HepG2 (cell line): ENCODE measurements around the gene PRR14. TPM values are rescaled to one million over a fixed set of nuclear protein-coding genes. Genes with fewer than 3 reads are reported as not detected.

Experiments
- ATAC-seq: fragments of 200-7000 bp; cut with Tn5 transposase; 3 replicates; pipeline ENCODE4 v1.9.1; 2020; ENCODE audit warnings: mild to moderate bottlenecking, moderate library complexity
- BruUV-seq: library from RNA; stranded (reverse); fragments of 400-500 nt; replicated peaks from 2 replicates; lab custom pipeline; 2021; lab: Mats Ljungman, UMichigan
- CTCF ChIA-PET: fragments of 300-600 bp; formaldehyde crosslinking; extraction: SDS; loops from one replicate; lab custom pipeline; 2021; ENCODE audit warnings: low total read pairs, inconsistent platforms, low intra/inter-chr PET ratio; lab: Yijun Ruan, JAX
- POLR2A ChIA-PET: fragments of 350-600 bp; sonication (Branson Sonifier 250); formaldehyde crosslinking; loops from one replicate; lab custom pipeline; 2020; ENCODE audit warnings: antibody characterized with exemption, inconsistent platforms; lab: Yijun Ruan, JAX
- DNase-seq: peaks from one replicate; pipeline ENCODE4 v3.0.0-alpha.2; 2015; ENCODE audit warnings: low spot score
- FAIRE-seq: peaks from 3 replicates; lab custom pipeline; 2011; peaks lifted over from hg19 to GRCh38; lab: Jason Lieb, UNC
- H2AFZ ChIP-seq: one replicate; pipeline ENCODE4 v1.6.1; 2011; ENCODE audit warnings: low read length, inconsistent platforms
- H3K27ac ChIP-seq: fragments of 300-600 bp; 3 replicates; pipeline ENCODE4 v1.8.0; 2011; ENCODE audit warnings: mixed run types, mild to moderate bottlenecking, mixed read lengths, low read length, inconsistent platforms; ENCODE audit not compliant: insufficient read depth; ENCODE audit errors: extremely low read length
- H3K27me3 ChIP-seq, 2 experiments: fragments of 200-600 bp in 1 of 2; 2 replicates in 1 of 2; 3 replicates in 1 of 2; pipeline versions ENCODE4 v1.6.0 to v1.8.0; 2011; ENCODE audit warnings: low read length in 2 of 2, mild to moderate bottlenecking in 2 of 2, moderate library complexity in 2 of 2, inconsistent platforms in 1 of 2; ENCODE audit not compliant: insufficient read depth in 2 of 2, control insufficient read depth in 1 of 2
- H3K36me3 ChIP-seq, 2 experiments: fragments of 200-600 bp in 1 of 2; replicated peaks in 1 of 2; 2 replicates in 1 of 2; 3 replicates in 1 of 2; pipeline versions ENCODE4 v1.5.1 to v1.8.0; 2011; ENCODE audit warnings: low read length in 2 of 2, inconsistent platforms in 1 of 2; ENCODE audit not compliant: insufficient read depth in 2 of 2, control insufficient read depth in 1 of 2
- H3K4me1 ChIP-seq: 2 replicates; pipeline ENCODE4 v1.5.1; 2012; ENCODE audit warnings: low read length, inconsistent platforms; ENCODE audit not compliant: insufficient read depth
- H3K4me2 ChIP-seq: 2 replicates; pipeline ENCODE4 v1.6.0; 2011; ENCODE audit warnings: low read depth, low read length, inconsistent platforms
- H3K4me3 ChIP-seq, 3 experiments: fragments of 200-600 bp in 1 of 3; sonication (generic), shearing (Covaris generic) in 1 of 3; replicated peaks in 1 of 3; 2 replicates each; pipeline ENCODE4 v1.5.1; 2011 to 2016; ENCODE audit warnings: low read length in 3 of 3, inconsistent platforms in 2 of 3, low read depth in 2 of 3, mild to moderate bottlenecking in 2 of 3, control low read depth in 1 of 3, mixed read lengths in 1 of 3; ENCODE audit not compliant: insufficient read depth in 1 of 3
- H3K79me2 ChIP-seq: one replicate; pipeline ENCODE4 v1.6.1; 2011; ENCODE audit warnings: low read length, inconsistent platforms; ENCODE audit not compliant: insufficient read depth
- H3K9ac ChIP-seq: 2 replicates; pipeline ENCODE4 v1.6.0; 2011; ENCODE audit warnings: mild to moderate bottlenecking, low read depth, low read length, inconsistent platforms; ENCODE audit not compliant: insufficient read depth
- H3K9me3 ChIP-seq: 2 replicates; pipeline ENCODE4 v1.5.1; 2012; ENCODE audit warnings: mild to moderate bottlenecking, low read length
- H4K20me1 ChIP-seq: 2 replicates; pipeline ENCODE4 v1.6.0; 2011; ENCODE audit warnings: inconsistent platforms, mild to moderate bottlenecking, low read length, moderate library complexity; ENCODE audit not compliant: insufficient read depth
- ARID5B ChIP-seq: IDR thresholded peaks from 2 replicates; pipeline ENCODE4 v1.4.0; 2020; ENCODE audit warnings: mild to moderate bottlenecking, missing genetic modification reagents
- CC2D1A ChIP-seq: sonication (generic); formaldehyde crosslinking; IDR thresholded peaks from 2 replicates; pipeline ENCODE4 v1.8.1; 2023; ENCODE audit warnings: mild to moderate bottlenecking, missing genetic modification reagents
- DR1 ChIP-seq: sonication (generic); formaldehyde crosslinking; IDR thresholded peaks from 2 replicates; pipeline ENCODE4 v1.8.0; 2021; ENCODE audit warnings: mild to moderate bottlenecking, missing genetic modification reagents, inconsistent platforms
- EED ChIP-seq: sonication (generic); formaldehyde crosslinking; IDR thresholded peaks from 2 replicates; pipeline ENCODE4 v1.5.0; 2020; ENCODE audit warnings: mild to moderate bottlenecking, missing genetic modification reagents
- FOXP4 ChIP-seq: sonication (generic); formaldehyde crosslinking; IDR thresholded peaks from 2 replicates; pipeline ENCODE4 v1.4.0; 2020; ENCODE audit warnings: missing genetic modification reagents
- JDP2 ChIP-seq: sonication (generic); formaldehyde crosslinking; IDR thresholded peaks from 2 replicates; pipeline ENCODE4 v1.8.1; 2022; ENCODE audit warnings: missing genetic modification reagents, borderline replicate concordance
- POLR2AphosphoS5 ChIP-seq: IDR thresholded peaks from 2 replicates; pipeline ENCODE4 v1.6.1; 2012; ENCODE audit warnings: low read depth, low read length
- PRPF4 ChIP-seq: fragments of 200-400 bp; formaldehyde crosslinking; IDR thresholded peaks from 2 replicates; pipeline ENCODE4 v1.6.1; 2016; ENCODE audit warnings: low read length, low read depth; ENCODE audit not compliant: poor library complexity, severe bottlenecking
- TEAD2 ChIP-seq: sonication (generic); formaldehyde crosslinking; IDR thresholded peaks from 2 replicates; pipeline ENCODE4 v1.9.0; 2021; ENCODE audit warnings: missing genetic modification reagents
- TEAD3 ChIP-seq: optimal IDR thresholded peaks from 2 replicates; pipeline ENCODE3; 2016; ENCODE audit warnings: borderline replicate concordance
- THAP11 ChIP-seq: IDR thresholded peaks from 2 replicates; pipeline ENCODE4 v1.6.1; 2016; ENCODE audit warnings: missing biosample characterization, missing genetic modification reagents
- YEATS2 ChIP-seq: sonication (generic); formaldehyde crosslinking; IDR thresholded peaks from 2 replicates; pipeline ENCODE4 v1.4.0; 2020; ENCODE audit warnings: missing genetic modification reagents, borderline replicate concordance
- ZNF264 ChIP-seq: sonication (generic); formaldehyde crosslinking; IDR thresholded peaks from 2 replicates; pipeline ENCODE4 v1.4.0; 2020; ENCODE audit warnings: missing genetic modification reagents
- ZNF724P ChIP-seq: sonication (generic); formaldehyde crosslinking; IDR thresholded peaks from 2 replicates; pipeline ENCODE4 v1.8.0; 2022; ENCODE audit warnings: missing genetic modification reagents, borderline replicate concordance
- ZNF839 ChIP-seq: sonication (generic); formaldehyde crosslinking; IDR thresholded peaks from 2 replicates; pipeline ENCODE4 v1.4.0; 2020; ENCODE audit warnings: missing genetic modification reagents, mild to moderate bottlenecking, borderline replicate concordance
- ZNF878 ChIP-seq: sonication (generic); formaldehyde crosslinking; IDR thresholded peaks from 2 replicates; pipeline ENCODE4 v1.8.1; 2023; ENCODE audit warnings: mild to moderate bottlenecking, missing genetic modification reagents, moderate library complexity
- WGBS: methylation state at CpG from one replicate; pipeline ENCODE4 v1.1.6; 2017; ENCODE audit warnings: low lambda C conversion rate; 5-methylcytosine and 5-hydroxymethylcytosine counted together
- in situ Hi-C: cut with HindIII; loops from 2 replicates; pipeline ENCODE4 v1.10.0; 2017; ENCODE audit warnings: low pct_unique_long_range_greater_than_20kb; ENCODE audit not compliant: extremely low pct_ligation_motif_present
- intact Hi-C: fragments of 100-400 bp; cut with micrococcal nuclease; formaldehyde crosslinking; loops from one replicate; pipeline ENCODE4 v1.10.0; 2022; ENCODE audit not compliant: unreplicated experiment
- polyA plus RNA-seq, 8 experiments: library from polyadenylated mRNA; depleted of rRNA in 3 of 8; stranded (reverse) in 7 of 8; unstranded in 1 of 8; fragments of >200 nt; fragmentation: Illumina TruSeq in 4 of 8; extraction: Trizol in 4 of 8; gene quantifications; 2 replicates each; pipeline versions ENCODE4 v1.2.1 to v1.2.3, GENCODE V29; 2011 to 2016; ENCODE audit warnings: low read depth in 4 of 8, missing spikeins in 1 of 8, mixed read lengths in 1 of 8; ENCODE audit not compliant: insufficient read depth in 1 of 8
- total RNA-seq, 5 experiments: library from RNA; depleted of rRNA; stranded (reverse); fragments of >200 nt; fragmentation: Illumina TruSeq; extraction: Trizol; gene quantifications; 2 replicates each; pipeline ENCODE4 v1.2.3, GENCODE V29; 2016; ENCODE audit warnings: low read depth in 1 of 5

PRR14 gene
- total and polyA plus RNA-seq, 2 of the 13 experiments (the other 11 are each of a cell fraction or from before 2014, with no cell fraction given) = 8.4 to 11.0 TPM

GRCh38 chr16:30698816-30699614 lies 48.3 kb downstream of the PRR14 start, which contains the start of gene SRCAP:
Gene SRCAP (plus strand): TSS chr16:30699171. CDS start chr16:30700825, 1,654 bp downstream.
- Histone ChIP-seq H3K79me2 (peaks cover 31% of the 10 kb centered on the region), H2AFZ (no peak within 1 kb of the TSS), H3K9ac (peak within 1 kb of the TSS; percentile 99), H4K20me1 (peaks cover 16% of the 10 kb centered on the region; the same call in 1 of the 2 replicates), H3K4me1 (peaks cover 26% of the 10 kb centered on the region), H3K27me3 (no peaks in the 10 kb centered on the region), H3K4me3 (peak within 1 kb of the TSS; percentile 75 to 96 (median 93)), H3K9me3 (no peaks in the 10 kb centered on the region), H3K27ac (peak within 1 kb of the TSS; percentile 99), H3K36me3 (peaks cover 9 to 37% of the 10 kb centered on the region in 2 experiments), H3K4me2 (peak within 1 kb of the TSS; percentile 92)
- DNase-seq (peak; percentile 83), ATAC-seq (peak; percentile 58), FAIRE-seq (no peak)
- CTCF ChIA-PET = no interaction called here
- in situ Hi-C loops (no loop called here), intact Hi-C loops (loop anchor here (1.0 to 10.0 kb wide), 4 partner anchors 41 to 226 kb away; partner anchors contain the start of genes FBRS, FBXL19, PHKG2 and ZNF768)
- 3% methylated on average over 38 of the region's 57 CpGs for WGBS
- TSS peak; percentile 57 for BruUV-seq
- POLR2A ChIA-PET = interaction anchor here (0.8 to 1.6 kb wide), 4 partner anchors 40 to 197 kb away, joined by 3 to 10 read pairs (median 5); partner anchors contain the start of genes CTF1, FBRS and PHKG2
- TF ChIP-seq JDP2 (CRISPR knock-in tag) (no peak), TEAD3 (no peak), ARID5B (CRISPR knock-in tag) (no peak), DR1 (CRISPR knock-in tag) (no peak), ZNF839 (CRISPR knock-in tag) (peak; percentile 100), ZNF724P (CRISPR knock-in tag) (no peak; the same call in 1 of the 2 replicates), YEATS2 (CRISPR knock-in tag) (peak; percentile 59; the same call in 1 of the 2 replicates), FOXP4 (CRISPR knock-in tag) (peak; percentile 45; the same call in 1 of the 2 replicates), THAP11 (CRISPR knock-in tag) (peak; percentile 81), CC2D1A (no peak), TEAD2 (CRISPR knock-in tag) (no peak), POLR2AphosphoS5 (peak; percentile 77), PRPF4 (no peak), ZNF878 (no peak), ZNF264 (CRISPR knock-in tag) (peak; percentile 71; the same call in 1 of the 2 replicates), EED (CRISPR knock-in tag) (0 out of 2 replicates have a peak, but pooled peaks have one; percentile 5)
